OCI-LY1 (cell line): ENCODE results near the gene SMPD1.

Experiments used
- H2AFZ ChIP-seq: fragments of 200-600 bp; sonication (generic), shearing (Covaris generic); 2 replicates; pipeline ENCODE4 v1.6.0; 2014; ENCODE audit warnings: antibody characterized with exemption, mild to moderate bottlenecking, low read length
- H3F3A ChIP-seq: fragments of 200-600 bp; sonication (generic), shearing (Covaris generic); 2 replicates; pipeline ENCODE4 v1.6.0; 2014; ENCODE audit warnings: mild to moderate bottlenecking, antibody characterized with exemption, low read length, moderate library complexity; ENCODE audit not compliant: insufficient read depth
- H3K27ac ChIP-seq: fragments of 200-600 bp; sonication (generic); 2 replicates; pipeline ENCODE4 v1.5.1; 2014; ENCODE audit warnings: low read length, mixed run types, mild to moderate bottlenecking, low read depth; ENCODE audit not compliant: poor library complexity, severe bottlenecking
- H3K27me3 ChIP-seq: fragments of 200-600 bp; sonication (generic); 2 replicates; pipeline ENCODE4 v1.6.0; 2014; ENCODE audit warnings: antibody characterized with exemption, mild to moderate bottlenecking, low read length, moderate library complexity; ENCODE audit not compliant: insufficient read depth
- H3K36me3 ChIP-seq: fragments of 200-600 bp; sonication (generic); 2 replicates; pipeline ENCODE4 v1.6.1; 2014; ENCODE audit warnings: mild to moderate bottlenecking, antibody characterized with exemption, low read length, moderate library complexity, mixed read lengths; ENCODE audit not compliant: insufficient read depth
- H3K4me1 ChIP-seq: fragments of 200-600 bp; sonication (generic); 2 replicates; pipeline ENCODE4 v1.5.1; 2014; ENCODE audit warnings: mild to moderate bottlenecking, low read length, moderate library complexity; ENCODE audit not compliant: insufficient read depth, severe bottlenecking
- H3K4me2 ChIP-seq: fragments of 200-600 bp; sonication (generic), shearing (Covaris generic); 2 replicates; pipeline ENCODE4 v1.6.1; 2014; ENCODE audit warnings: low read length
- H3K4me3 ChIP-seq: fragments of 200-600 bp; sonication (generic); 2 replicates; pipeline ENCODE4 v1.5.1; 2014; ENCODE audit warnings: low read length, low read depth, mild to moderate bottlenecking, mixed read lengths; ENCODE audit not compliant: poor library complexity, severe bottlenecking
- H3K79me2 ChIP-seq: fragments of 200-600 bp; shearing (Covaris generic); 2 replicates; pipeline ENCODE4 v1.6.1; 2016; ENCODE audit warnings: mixed run types, low read length, mixed read lengths; ENCODE audit not compliant: insufficient read depth
- H3K9ac ChIP-seq: fragments of 200-600 bp; sonication (generic), shearing (Covaris generic); 2 replicates; pipeline ENCODE4 v1.6.1; 2014; ENCODE audit warnings: mild to moderate bottlenecking, low read length, mixed read lengths
- H3K9me2 ChIP-seq: fragments of 200-600 bp; sonication (generic), shearing (Covaris generic); 2 replicates; pipeline ENCODE4 v1.6.1; 2014; ENCODE audit warnings: low read depth, mild to moderate bottlenecking, low read length, mixed read lengths
- H3K9me3 ChIP-seq: fragments of 200-600 bp; shearing (Covaris generic); 2 replicates; pipeline ENCODE4 v1.6.1; 2014; ENCODE audit warnings: low read length, mixed read lengths
- H4K20me1 ChIP-seq: fragments of 200-600 bp; sonication (generic), shearing (Covaris generic); 2 replicates; pipeline ENCODE4 v1.6.0; 2016; ENCODE audit warnings: mild to moderate bottlenecking, low read length; ENCODE audit not compliant: insufficient read depth
- EZH2 ChIP-seq: fragments of 200-600 bp; sonication (generic), shearing (Covaris generic); IDR thresholded peaks from 2 replicates; pipeline ENCODE4 v1.8.0; 2017; ENCODE audit warnings: borderline replicate concordance, mixed run types, mild to moderate bottlenecking, antibody characterized with exemption, low read length, moderate library complexity, mixed read lengths
- TF ChIP-seq, protein P1 (sequence below): fragments of 200-600 bp; sonication (generic), shearing (Covaris generic); IDR thresholded peaks from 2 replicates; pipeline ENCODE4 v1.5.1; 2017; ENCODE audit warnings: mild to moderate bottlenecking, antibody characterized with exemption, low read length, moderate library complexity, mixed read lengths

The SMPD1 gene

DNA sequence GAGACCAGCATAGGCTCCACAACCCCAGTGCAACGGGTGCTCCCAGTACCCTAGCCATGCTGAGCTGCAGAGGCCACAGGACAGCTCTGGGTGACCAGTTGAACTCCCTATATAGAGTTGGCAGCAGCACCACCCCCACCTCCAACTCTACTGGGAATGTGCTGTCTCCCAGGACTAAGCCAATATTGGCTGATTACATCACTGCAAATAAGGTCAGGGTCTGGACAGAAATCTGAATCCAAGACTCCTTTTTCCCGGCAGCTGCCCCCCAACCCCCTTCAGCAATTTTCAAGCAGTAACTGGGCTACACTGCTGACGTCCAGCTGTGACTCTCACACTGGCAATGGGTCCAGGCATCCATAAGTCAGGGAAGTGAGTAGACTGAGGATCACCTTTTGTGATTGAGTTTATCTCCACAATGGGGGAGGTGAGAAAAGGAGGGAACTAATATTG is 50.7 kb downstream of the SMPD1 start, which contains the start of gene HPX:
TSS of gene HPX (minus strand) at position 82 of the 453 bp plus-strand sequence. CDS start at position 58, 24 bp downstream.
- H3K9me2 ChIP-seq: no peaks in the 10 kb centered on the region

DNA sequence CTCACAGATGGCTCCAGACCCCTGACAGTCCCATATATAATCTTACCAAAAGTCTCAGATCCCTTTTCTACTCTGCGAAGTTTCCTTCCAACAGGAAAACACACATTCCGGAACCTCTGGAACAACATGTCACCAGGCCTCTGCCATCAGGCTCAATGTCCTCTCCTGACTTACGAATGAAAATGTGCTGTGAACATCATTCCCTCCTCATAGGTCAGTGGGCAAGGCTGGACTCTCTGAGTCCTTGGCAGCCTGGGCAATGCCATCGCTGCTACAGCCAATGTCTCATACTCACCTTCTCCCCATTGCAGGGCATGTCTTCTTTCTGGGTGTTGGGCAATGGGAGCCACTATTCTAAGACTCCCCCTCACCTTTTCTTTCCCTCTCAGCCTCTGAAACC is 52.2 kb downstream of the SMPD1 start:
- Histone ChIP-seq H3K27ac (no peak overlapping the region), H3F3A (no peaks in the 10 kb centered on the region)

More for the DNA sequence above, 50.7 kb downstream of the SMPD1 start, which contains the start of gene HPX:
- Histone ChIP-seq H3K27ac (no peak within 1 kb of the TSS), H3K79me2 (no peaks in the 10 kb centered on the region), H4K20me1 (no peaks in the 10 kb centered on the region), H3K4me1 (peaks cover 3% of the 10 kb centered on the region), H3K4me2 (no peak within 1 kb of the TSS), H2AFZ (no peak within 1 kb of the TSS), H3K36me3 (no peaks in the 10 kb centered on the region), H3K4me3 (no peak within 1 kb of the TSS), H3K9ac (no peak within 1 kb of the TSS), H3K27me3 (no peaks in the 10 kb centered on the region), H3K9me3 (no peaks in the 10 kb centered on the region), H3F3A (no peaks in the 10 kb centered on the region)
- TF ChIP-seq, protein P1, sequence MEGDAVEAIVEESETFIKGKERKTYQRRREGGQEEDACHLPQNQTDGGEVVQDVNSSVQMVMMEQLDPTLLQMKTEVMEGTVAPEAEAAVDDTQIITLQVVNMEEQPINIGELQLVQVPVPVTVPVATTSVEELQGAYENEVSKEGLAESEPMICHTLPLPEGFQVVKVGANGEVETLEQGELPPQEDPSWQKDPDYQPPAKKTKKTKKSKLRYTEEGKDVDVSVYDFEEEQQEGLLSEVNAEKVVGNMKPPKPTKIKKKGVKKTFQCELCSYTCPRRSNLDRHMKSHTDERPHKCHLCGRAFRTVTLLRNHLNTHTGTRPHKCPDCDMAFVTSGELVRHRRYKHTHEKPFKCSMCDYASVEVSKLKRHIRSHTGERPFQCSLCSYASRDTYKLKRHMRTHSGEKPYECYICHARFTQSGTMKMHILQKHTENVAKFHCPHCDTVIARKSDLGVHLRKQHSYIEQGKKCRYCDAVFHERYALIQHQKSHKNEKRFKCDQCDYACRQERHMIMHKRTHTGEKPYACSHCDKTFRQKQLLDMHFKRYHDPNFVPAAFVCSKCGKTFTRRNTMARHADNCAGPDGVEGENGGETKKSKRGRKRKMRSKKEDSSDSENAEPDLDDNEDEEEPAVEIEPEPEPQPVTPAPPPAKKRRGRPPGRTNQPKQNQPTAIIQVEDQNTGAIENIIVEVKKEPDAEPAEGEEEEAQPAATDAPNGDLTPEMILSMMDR: no peak
- TF ChIP-seq EZH2: no peak

DNA sequence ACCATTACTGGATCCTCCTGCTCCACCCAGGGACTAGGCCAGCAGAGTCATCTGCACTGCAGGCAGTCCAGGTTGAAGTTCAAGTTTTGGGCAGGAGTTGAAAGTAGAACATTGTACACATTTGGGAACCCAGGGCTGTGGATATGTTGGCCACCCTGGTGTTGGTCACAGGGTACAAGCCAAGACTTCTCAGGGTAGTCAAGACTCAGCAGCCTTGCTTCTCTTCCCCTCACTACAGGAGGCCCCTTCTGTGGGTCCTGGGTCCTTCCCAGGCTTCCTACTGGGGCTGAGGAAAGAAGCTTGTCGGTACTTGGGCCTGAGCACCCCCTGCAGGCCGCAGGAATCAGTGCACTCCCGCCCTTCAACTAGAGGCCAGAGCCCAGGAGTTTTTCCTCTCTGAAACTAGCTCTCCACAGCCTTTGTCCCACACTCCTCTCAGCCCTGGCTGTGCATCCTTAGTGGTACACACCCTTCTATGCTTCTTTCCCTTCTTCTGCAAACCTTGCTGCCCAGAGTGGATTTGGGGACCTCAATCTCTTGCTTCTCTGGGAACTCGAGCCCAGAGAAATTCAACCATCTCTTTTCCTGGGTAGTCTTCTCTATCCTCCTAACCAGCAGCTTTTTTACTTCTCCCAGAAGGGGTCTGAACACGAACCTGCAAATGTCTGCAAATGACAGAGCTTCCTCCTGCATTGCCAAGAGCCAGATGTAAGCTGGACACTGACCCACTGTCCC is 53.2 kb downstream of the SMPD1 start:
- no peaks in the 10 kb centered on the region for H3K27me3 ChIP-seq
- no peak overlapping the region for H3K9ac ChIP-seq
- TF ChIP-seq EZH2: no peak
- TF ChIP-seq, protein P1: peak; percentile 91
- H2AFZ ChIP-seq: no peak overlapping the region
- no peak overlapping the region for H3K4me3 ChIP-seq
- H3K9me2 ChIP-seq: no peaks in the 10 kb centered on the region
- H3K27ac ChIP-seq: no peak overlapping the region
- H3K36me3 ChIP-seq: no peaks in the 10 kb centered on the region
- no peaks in the 10 kb centered on the region for H3K4me1 ChIP-seq
- H3K4me2 ChIP-seq: no peak overlapping the region
- H3K79me2 ChIP-seq: no peaks in the 10 kb centered on the region
- H4K20me1 ChIP-seq: no peaks in the 10 kb centered on the region
- H3K9me3 ChIP-seq: no peaks in the 10 kb centered on the region
- no peaks in the 10 kb centered on the region for H3F3A ChIP-seq

More for the DNA sequence above, 52.2 kb downstream of the SMPD1 start:
- H3K4me3 ChIP-seq: no peak overlapping the region
- no peaks in the 10 kb centered on the region for H3K27me3 ChIP-seq
- no peaks in the 10 kb centered on the region for H3K9me2 ChIP-seq
- no peaks in the 10 kb centered on the region for H3K79me2 ChIP-seq
- TF ChIP-seq, protein P1: no peak
- no peak for TF ChIP-seq EZH2
- H3K36me3 ChIP-seq: no peaks in the 10 kb centered on the region
- H4K20me1 ChIP-seq: no peaks in the 10 kb centered on the region
- no peak overlapping the region for H3K9ac ChIP-seq
- H2AFZ ChIP-seq: no peak overlapping the region
- peaks cover 3% of the 10 kb centered on the region for H3K4me1 ChIP-seq
- no peaks in the 10 kb centered on the region for H3K9me3 ChIP-seq
- no peak overlapping the region for H3K4me2 ChIP-seq
